Peyer's patch (tissue), 4 donors: ENCODE results near the gene KEL. TPM values are rescaled to one million over a fixed set of nuclear protein-coding genes. Genes with fewer than 3 reads are reported as not detected.

Source experiments
- DNase-seq, 3 donors: peaks; one replicate each; pipeline ENCODE4 v3.0.0-alpha.2; 2017 to 2019
- H3K27ac ChIP-seq, 4 donors: fragments of 200-600 bp; sonication (generic); one replicate each; pipeline ENCODE4 v1.5.1; 2016 to 2019
- H3K27me3 ChIP-seq, 2 donors: fragments of 200-600 bp; sonication (generic); one replicate each; pipeline ENCODE4 v1.5.1; 2019
- H3K36me3 ChIP-seq, 3 donors: fragments of 200-600 bp; sonication (generic); one replicate each; pipeline ENCODE4 v1.5.1; 2016 to 2019
- H3K4me1 ChIP-seq, 4 donors: fragments of 200-600 bp; sonication (generic); one replicate each; pipeline ENCODE4 v1.5.1; 2016 to 2019
- H3K4me3 ChIP-seq, 4 donors: fragments of 200-600 bp; sonication (generic); 1 replicate in 3 of 4; 2 replicates in 1 of 4; pipeline ENCODE4 v1.5.1; 2016 to 2019; ENCODE audit warnings: mild to moderate bottlenecking in 1 of 4
- H3K9me3 ChIP-seq, 4 donors: fragments of 200-600 bp; sonication (generic); one replicate each; pipeline ENCODE4 v1.5.1; 2016 to 2019; ENCODE audit warnings: mild to moderate bottlenecking in 1 of 4
- POLR2A ChIP-seq, 2 donors: fragments of 450-650 bp; IDR thresholded peaks; one replicate each; pipeline ENCODE4 v1.5.1; 2017; ENCODE audit warnings: antibody characterized with exemption in 2 of 2, mild to moderate bottlenecking in 2 of 2, moderate library complexity in 2 of 2
- total RNA-seq, 4 donors: library from RNA; depleted of rRNA; stranded (reverse); fragments of >200 nt; gene quantifications; one replicate each; pipeline ENCODE4 v1.1.0, GENCODE V29; 2016
- TF ChIP-seq, protein P1 (sequence below), 6 experiments: fragments of 450-650 bp in 4 of 6; fragments of 200-600 bp in 2 of 6; sonication (generic) in 1 of 6; IDR thresholded peaks; one replicate each; pipeline ENCODE4 v1.5.1; 2017 to 2019; ENCODE audit warnings: antibody characterized with exemption in 6 of 6, mild to moderate bottlenecking in 3 of 6, moderate library complexity in 1 of 6

KEL gene
- total RNA-seq, 4 donors from 2014 or later: not detected

DNA sequence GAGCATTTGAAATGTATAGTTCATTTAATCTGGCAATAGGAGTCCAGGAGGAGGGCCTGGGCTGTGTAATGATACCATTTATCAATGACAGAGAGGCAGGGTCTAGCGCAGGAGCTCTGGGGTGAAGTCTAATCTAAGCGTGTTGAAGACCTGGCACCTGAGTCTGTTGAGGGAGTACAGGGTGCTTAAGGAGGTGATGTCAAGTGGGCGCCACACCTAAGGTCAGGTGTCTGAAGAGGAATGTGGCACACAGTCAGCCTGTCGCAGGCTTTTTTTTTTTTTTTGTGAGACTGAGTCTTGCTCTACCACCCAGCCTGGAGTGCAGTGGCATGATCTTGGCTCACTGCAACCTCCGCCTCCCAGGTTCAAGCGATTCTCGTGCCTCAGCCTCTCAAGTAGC, 20.6 kb downstream of the KEL start:
- Histone ChIP-seq H3K4me1 (no peaks in the 10 kb centered on the region), H3K27me3 (no peaks in the 10 kb centered on the region), H3K4me3 (no peak overlapping the region), H3K27ac (no peak overlapping the region), H3K9me3 (no peaks in the 10 kb centered on the region), H3K36me3 (no peaks in the 10 kb centered on the region)
- no peak for DNase-seq
- TF ChIP-seq, protein P1, sequence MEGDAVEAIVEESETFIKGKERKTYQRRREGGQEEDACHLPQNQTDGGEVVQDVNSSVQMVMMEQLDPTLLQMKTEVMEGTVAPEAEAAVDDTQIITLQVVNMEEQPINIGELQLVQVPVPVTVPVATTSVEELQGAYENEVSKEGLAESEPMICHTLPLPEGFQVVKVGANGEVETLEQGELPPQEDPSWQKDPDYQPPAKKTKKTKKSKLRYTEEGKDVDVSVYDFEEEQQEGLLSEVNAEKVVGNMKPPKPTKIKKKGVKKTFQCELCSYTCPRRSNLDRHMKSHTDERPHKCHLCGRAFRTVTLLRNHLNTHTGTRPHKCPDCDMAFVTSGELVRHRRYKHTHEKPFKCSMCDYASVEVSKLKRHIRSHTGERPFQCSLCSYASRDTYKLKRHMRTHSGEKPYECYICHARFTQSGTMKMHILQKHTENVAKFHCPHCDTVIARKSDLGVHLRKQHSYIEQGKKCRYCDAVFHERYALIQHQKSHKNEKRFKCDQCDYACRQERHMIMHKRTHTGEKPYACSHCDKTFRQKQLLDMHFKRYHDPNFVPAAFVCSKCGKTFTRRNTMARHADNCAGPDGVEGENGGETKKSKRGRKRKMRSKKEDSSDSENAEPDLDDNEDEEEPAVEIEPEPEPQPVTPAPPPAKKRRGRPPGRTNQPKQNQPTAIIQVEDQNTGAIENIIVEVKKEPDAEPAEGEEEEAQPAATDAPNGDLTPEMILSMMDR (IDR thresholded peaks at IDR 0.05): no peak
- no peak for TF ChIP-seq POLR2A (IDR thresholded peaks at IDR 0.05)

DNA sequence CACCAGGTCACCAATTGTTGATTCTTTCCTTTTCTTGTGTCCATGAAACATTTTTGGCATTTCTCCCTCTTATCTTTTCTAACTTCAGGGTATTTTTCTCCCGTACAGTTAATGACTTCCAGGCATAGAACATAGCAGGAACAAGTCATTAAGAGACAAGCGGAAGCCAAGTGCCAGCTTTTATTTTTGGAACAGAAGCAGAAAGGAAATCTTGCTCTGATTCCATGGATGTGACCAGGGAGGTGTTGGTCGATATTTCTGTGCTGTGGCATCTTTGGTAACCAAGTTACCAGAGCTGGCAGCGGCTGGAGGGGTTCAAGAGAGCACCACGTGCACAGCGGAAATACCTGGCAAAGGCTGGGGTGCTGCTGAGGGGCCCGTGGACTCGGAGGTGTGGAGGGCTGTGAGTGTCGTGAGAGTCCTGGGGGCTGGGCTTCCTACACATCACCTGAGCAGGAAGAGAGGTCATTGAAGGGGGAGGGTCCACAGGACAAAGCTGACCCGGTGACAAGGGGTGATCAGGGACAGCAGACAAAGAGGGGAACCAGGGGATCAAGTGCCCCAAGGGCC, 21.1 kb downstream of the KEL start:
- H3K9me3 ChIP-seq: no peaks in the 10 kb centered on the region
- no peaks in the 10 kb centered on the region for H3K4me1 ChIP-seq
- H3K27ac ChIP-seq: no peak overlapping the region
- DNase-seq: no peak
- H3K4me3 ChIP-seq: no peak overlapping the region
- H3K36me3 ChIP-seq: no peaks in the 10 kb centered on the region
- H3K27me3 ChIP-seq: no peaks in the 10 kb centered on the region
- TF ChIP-seq, protein P1 (IDR thresholded peaks at IDR 0.05): no peak
- TF ChIP-seq POLR2A (IDR thresholded peaks at IDR 0.05): no peak

DNA sequence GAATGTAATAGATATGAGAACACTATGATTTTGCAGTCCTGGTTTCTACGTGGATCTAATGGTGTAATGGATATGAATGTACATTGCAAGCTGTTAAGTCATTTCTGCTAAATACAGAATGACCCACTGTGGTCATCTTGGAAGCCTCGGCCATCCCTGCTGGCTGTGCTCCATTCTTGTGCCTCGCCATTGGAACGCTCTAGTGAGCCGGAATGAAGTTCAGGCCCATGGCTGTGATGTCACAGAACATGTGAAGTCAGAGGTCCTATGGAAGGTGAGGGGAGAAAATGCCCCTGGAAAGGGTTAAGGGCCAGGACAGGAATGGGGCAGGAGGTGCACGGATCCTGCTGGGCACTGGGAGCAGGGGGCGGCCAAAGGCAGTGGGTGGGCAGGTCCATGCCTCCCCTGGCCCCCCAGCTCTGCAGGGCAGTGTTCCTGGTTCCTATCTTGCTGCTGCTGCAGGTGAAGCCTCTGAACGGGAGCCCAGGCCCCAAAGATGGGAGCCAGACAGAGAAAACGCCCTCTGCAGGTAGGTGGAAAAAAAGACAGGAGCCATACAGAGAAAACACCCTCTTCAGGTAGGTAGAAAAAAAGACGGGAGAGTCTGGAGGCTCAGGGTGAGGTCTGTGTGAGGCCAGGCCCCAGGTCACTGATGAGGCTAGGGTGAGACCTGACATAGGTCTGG, 22.8 kb downstream of the KEL start, which contains the start of gene LLCFC1:
LLCFC1 (plus strand) TSS at position 259 of the 685 bp plus-strand sequence; CDS start at position 397, 138 bp downstream.
- H3K27me3 ChIP-seq: no peaks in the 10 kb centered on the region
- DNase-seq: no peak
- no peaks in the 10 kb centered on the region for H3K36me3 ChIP-seq
- no peak within 1 kb of the TSS for H3K27ac ChIP-seq
- H3K4me3 ChIP-seq: no peak within 1 kb of the TSS
- H3K4me1 ChIP-seq: no peaks in the 10 kb centered on the region
- H3K9me3 ChIP-seq: no peaks in the 10 kb centered on the region
- TF ChIP-seq POLR2A (IDR thresholded peaks at IDR 0.05): no peak
- TF ChIP-seq, protein P1 (IDR thresholded peaks at IDR 0.05): peak in 3 of 6 experiments; percentile 11 to 35 (median 34)

DNA sequence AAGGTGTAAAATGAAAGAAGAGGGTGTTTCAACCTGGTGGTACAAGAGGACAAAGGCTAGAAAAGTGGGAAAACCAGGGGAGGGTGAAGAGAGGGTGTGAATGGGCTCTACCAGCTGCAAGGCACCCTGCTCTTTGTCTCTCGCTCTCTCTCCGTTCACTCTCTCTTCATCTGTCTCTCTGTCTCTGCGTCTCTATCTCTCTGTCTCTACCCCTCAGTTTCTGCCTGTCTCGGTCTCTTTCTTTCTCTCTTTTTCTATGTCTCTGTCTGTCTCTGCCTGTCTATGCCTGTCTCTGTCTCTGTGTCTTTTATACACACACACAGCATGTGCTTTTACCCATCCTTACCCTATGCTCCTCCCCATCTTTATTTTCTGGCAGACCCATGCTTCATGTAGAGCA, 23.6 kb downstream of the KEL start:
- Histone ChIP-seq H3K4me1 (no peaks in the 10 kb centered on the region), H3K4me3 (no peak overlapping the region), H3K27ac (no peak overlapping the region), H3K36me3 (no peaks in the 10 kb centered on the region), H3K27me3 (no peaks in the 10 kb centered on the region), H3K9me3 (no peaks in the 10 kb centered on the region)
- TF ChIP-seq, protein P1 (IDR thresholded peaks at IDR 0.05): no peak
- TF ChIP-seq POLR2A (IDR thresholded peaks at IDR 0.05): no peak
- no peak for DNase-seq

DNA sequence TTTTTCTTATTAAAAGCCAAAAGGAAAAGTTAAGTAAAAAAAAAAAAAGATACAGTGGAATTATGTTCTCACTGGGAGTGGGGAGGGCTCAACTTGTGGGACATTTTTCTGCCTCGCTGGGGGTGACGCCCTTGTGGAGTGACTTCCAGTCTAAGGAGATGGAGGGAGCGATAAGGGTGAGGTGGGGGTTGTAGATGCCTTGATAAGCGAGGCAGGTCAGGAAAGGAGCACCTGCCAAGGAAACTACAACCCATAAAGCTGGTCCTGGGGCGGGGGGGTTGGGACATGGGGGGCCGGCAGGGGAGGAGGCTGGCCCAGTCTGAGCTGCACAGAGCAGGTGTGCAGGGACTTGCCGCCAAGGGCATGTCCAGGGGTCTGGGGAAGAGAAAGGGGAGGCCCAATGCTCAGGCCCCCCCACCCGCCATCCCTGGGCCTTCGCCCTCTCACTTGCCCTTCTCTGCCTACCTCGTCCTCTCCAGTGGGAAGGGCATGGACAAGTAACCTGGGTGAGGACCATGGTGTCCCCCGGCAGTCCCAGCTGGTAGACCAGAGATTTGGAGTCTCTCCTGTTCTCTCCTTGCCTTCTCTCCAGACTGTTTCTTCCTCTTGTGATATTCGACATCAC, 26.1 kb downstream of the KEL start:
- Histone ChIP-seq H3K9me3 (no peaks in the 10 kb centered on the region), H3K27ac (no peak overlapping the region), H3K4me3 (no peak overlapping the region), H3K27me3 (no peaks in the 10 kb centered on the region), H3K4me1 (no peaks in the 10 kb centered on the region), H3K36me3 (no peaks in the 10 kb centered on the region)
- no peak for DNase-seq
- TF ChIP-seq POLR2A (IDR thresholded peaks at IDR 0.05): no peak
- TF ChIP-seq, protein P1 (IDR thresholded peaks at IDR 0.05): no peak
